GM19468 (cell line): ENCODE data around the gene NRP2.

ENCODE experiments used
- ATAC-seq: cut with Tn5 transposase; IDR thresholded peaks from one replicate; pipeline ENCODE4 v1.9.1; 2021; ENCODE audit warnings: mild to moderate bottlenecking, moderate library complexity, moderate number of reproducible peaks; ENCODE audit not compliant: unreplicated experiment; ENCODE audit errors: extremely low read depth

Gene NRP2

DNA sequence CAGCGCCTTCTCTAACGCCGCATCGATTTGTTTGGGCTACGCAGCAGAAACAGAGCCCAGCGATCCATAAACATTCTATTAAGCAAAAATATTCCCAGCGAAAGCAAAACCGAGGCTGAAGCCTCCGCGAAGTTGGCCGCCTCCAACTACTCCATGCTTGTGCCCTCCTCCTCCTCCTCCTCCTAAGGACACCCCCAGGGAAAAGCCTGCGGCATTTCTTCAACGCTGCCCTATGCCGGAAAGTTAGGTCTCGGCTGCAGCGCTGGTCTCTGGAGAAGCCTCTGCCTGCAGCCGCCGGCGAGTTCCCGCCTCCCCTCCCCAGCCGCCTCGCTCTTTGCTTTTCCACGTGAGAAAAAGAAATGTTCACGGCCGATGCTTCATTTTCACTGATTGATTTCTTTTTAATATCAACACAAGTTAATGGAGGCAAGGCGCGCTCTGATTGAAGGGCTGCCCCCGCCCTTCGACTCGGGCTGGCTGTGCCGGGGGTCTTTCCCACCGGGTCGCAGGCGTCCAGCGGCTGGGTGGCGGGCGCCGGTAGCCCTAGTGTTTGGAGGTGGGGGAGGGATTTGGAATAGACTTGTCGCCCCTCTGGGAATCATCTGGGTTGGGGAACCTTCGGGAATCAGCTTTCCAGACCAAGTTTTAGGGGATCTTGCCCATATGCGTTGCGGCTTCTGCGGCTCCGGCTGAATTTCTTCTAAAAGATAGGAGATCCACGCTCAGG, 3.9 kb downstream of the NRP2 start:
- ATAC-seq = no peak

DNA sequence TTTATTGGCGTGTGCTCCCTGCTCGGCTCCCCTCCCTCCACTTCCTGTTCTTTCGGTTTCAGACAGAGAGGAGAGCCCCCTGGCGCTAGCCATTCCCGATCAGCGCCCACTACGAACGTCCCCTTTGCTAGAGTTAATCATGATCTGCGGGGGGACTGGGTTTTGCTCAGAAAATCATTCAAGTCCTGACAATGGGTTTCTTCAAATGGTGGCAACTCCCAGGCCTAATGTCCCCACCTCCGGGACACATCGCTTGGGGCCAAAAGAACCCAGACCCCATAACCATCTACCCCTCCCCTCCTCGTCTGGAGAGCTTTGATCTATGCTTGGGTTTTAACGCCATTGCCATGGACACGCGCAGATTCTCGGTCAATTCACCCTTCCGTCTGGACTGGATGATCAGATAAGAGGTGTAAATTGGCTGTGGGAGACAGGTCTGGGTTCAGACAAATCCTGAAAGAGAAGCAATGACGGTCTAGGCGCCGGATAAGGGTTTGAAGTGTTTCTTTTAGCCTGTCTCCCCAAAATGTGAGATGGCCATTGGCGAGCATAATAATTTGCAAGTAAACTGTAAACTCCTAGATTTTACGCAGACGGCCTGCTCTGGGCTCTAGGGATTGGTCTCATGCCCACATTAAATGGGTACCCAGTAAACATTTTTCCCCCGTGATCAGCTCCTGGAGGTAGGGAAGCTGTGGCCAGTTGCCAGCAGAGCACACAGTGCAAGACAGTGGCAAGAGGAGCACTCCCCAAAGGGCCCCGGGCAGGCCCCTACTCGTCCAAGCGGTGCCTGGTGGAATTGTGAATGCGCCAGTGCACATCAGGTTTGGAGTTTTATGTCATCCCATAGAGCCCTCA, 4.7 kb downstream of the NRP2 start:
- ATAC-seq = no peak

DNA sequence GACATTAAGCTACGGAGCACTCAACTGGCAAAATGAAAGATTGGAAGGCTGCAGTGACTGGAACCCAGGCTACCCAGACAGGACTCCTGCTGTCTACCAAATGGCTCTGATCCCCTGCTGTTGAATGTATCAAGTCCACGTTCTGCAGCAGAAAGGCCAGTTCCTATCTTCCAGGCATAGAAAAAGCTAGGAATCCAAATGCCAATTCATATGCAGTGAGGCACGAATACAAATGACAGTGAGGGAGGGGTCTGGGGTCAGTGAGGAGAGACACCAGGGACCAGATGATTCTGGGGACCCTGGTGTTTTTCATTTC, 5.3 kb downstream of the NRP2 start:
- ATAC-seq = no peak

DNA sequence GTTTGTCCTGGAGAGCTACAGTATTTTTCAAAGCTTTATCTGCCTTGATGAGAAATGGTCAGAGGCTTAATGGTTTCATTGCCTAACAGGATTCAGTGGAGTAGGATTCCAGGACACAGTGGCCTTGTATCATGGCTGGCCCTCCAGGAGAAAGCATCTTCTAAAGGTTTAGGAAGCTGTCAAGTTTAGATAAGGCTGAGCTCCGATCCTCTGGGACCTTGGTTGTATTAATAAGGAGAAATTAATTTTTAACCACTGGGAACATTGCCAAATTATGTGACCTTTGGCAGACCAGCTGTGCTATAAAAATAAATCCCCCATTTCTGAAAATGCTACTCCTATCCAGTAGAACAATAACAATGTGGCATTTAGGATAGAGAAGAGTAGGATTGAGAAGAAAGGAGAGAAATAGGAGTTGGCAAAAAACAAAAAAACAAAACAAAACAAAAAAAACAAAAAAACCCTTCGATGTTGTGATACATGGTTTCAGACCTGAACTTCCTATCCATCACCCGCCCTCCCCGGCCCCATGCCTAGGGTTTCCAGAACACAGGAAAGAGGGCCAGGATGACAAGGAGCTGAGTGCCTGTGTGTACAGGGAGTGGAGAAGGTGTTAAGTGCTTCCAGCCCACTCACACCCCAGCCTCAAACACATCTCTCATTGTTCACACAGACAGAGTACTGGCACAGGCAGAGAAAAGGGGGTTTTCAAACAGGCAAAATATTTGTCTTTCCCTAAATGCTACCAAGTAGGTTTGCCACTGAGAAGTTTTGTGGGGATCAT, 6.3 kb downstream of the NRP2 start:
- ATAC-seq = no peak

DNA sequence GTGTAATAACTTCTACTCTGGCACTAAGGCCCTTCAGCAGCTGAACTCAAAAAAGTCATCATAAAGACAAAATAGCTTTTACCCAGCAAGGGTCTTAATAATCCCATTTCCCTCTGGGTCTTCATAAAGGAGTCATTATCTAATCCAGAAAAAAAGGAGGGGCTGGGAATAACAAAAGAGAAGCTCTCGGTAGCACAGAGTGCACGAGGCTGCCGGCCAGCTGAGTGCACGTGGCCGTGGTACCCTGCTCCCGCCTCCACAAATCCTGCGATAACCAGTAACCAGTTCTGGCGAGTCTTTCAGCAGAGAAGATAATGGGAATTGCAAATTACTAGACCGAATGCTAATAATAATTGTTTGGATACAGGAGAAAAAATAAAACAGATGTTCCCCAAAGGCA, 7.5 kb downstream of the NRP2 start:
- ATAC-seq = no peak

DNA sequence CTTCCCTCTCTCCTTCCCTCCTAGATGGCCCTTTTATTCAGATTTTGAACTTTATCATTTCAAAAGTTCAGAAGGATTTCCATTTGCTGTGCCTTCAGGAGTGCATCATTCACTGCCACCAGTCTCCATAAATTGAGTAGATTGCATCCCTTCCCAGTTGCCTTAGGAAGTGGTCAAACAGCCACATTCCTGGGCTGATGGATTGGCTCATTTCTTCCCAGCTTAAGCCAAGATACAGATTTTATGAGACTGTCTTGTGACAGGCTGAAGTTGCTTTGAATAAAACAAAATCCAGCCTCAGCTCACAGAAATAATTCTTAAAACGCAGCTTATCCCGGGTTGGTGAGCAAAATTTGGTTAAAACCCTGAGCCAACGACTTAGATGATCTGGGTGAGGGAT, 9.8 kb downstream of the NRP2 start:
- ATAC-seq = no peak

DNA sequence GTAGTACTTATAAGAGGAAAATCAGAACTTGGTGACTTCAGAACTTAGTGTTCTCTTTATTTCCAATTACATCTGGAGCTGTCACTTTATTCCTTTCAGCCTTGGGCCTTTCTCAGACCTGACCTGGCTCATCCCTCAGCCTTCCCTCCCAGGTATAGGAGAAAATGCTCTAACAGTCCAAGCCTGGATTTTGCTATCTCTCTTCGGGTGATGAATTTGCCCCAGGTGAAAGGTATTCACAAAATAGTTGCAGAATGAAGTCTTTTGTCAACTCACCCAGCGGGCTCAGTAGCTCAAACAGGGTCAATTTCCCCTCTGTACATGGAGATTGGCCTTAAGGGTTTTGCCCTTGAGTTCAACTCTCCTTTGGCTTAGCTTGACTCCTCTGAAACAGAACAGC, 12.0 kb downstream of the NRP2 start:
- ATAC-seq = no peak

DNA sequence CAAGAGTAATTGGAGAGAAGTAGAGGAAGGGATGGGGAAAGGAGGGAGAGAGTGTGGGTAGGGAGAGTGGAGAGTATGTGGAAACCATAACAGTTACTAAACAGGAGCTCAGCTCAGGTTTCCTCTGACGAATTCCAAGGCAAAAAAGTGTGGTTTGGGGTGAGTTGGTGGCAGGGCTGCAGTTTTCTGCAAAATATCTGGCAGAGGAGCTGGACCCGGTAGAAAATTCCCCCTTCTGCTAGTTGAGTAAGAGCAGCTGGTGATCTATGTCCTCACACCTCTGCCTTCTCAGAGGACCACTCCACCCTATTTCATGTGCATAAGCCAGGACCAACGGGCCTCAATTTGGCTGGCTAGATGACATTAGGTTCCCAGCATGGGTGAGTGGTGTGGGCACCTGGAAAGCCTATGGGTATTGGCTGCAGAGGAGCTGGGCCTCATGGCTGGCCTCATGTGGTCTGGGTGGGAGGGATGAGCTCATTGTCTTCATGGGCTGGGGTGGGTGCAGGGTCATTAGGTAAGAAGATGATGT, 13.2 kb downstream of the NRP2 start:
- ATAC-seq = no peak

DNA sequence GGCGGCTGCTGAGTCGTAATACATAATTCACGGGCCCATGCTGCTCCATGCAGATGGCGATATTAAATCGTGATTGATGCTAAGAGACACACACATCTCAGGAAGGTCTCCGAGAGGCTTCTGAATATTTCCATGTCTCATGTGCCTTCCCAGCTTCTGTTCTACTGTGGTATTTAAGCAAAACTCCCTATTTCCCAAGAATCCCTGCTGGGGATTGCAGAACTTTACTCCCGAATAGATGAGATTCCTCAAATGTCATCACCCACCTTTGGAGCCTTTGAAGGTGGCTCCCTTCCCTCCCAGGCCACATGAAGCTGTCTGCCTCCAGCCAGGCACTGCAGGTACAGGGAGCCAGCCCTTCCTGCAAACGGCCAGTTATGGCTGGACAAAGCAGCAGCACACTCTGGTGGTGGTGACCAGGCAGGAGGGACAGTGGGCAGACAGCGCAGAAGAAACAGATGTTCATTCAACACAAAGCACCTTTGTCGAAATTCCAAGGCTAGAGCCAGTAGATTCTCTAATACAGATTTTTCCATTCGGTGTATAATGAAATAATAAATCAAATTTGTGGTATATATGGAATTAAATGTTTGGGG, 14.1 kb downstream of the NRP2 start:
- no peak for ATAC-seq

DNA sequence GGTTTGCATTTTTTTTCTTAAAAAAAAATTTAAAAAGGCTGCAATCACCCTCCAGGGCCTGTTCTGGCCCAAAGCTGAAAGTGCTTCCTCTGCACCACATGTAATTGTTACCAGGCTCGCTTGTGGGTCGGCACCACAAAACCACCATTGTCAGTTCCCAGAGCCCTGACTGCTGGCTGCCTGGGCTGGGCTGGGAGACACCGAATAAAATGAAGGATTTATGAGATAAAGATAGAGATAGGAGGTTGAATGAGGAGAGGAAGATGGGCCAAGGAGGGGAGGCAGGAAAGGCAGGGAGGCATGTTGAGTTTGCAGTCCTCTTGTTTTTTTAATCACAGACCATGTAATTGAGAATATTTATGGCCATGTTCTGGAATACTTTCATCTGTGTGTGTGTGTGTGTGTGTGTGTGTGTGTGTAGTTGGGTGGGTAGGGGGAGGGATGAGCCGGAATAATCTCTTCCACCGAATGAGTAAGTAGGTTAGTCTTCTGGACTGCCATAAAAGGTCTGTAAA, 14.7 kb downstream of the NRP2 start:
- ATAC-seq = no peak

DNA sequence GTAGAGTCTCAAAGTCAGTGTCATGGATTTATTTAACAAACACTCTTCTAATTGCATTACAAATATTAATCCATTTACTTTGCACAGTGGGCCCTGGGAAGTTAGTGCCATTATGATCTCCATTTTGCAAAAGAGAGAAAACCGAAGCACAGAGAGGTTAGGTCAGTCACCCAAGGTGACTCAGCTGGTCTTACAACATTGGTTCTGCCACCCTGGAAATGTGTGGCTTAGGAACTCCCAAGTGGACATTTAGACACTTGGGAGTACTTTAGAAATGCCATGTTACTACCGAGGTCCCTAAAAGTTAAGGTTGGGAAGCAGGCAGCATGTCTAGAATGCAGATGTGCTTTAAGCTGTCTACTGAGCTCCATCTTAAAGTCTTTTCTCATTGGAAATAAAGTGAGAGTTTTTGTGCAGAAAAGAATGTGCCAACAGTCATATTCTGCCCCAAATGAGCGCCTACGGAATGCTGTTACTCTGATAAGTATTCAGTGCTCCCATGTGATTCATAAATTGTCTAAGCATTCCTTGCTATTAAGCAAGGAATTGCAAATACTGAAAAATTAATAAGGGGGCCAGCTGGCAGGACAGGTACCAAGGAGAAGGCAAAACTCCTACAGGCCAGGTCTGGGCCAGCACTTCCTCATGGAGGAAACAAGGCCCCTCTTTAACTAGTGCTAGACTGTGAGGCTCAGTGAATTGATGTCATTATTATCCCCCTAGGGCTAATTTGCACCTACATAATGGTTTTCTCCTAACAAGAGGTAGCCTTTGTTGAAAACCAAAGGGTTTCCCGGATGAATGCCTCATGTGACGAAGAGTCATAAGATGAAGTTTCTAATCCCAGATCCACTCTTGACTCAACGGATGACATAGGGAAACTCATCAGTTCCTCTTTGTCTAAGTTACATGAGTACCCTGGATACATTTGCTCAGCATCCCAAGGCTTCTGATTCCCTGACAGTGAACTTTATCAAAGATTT, 16.3 kb downstream of the NRP2 start:
- no peak for ATAC-seq

DNA sequence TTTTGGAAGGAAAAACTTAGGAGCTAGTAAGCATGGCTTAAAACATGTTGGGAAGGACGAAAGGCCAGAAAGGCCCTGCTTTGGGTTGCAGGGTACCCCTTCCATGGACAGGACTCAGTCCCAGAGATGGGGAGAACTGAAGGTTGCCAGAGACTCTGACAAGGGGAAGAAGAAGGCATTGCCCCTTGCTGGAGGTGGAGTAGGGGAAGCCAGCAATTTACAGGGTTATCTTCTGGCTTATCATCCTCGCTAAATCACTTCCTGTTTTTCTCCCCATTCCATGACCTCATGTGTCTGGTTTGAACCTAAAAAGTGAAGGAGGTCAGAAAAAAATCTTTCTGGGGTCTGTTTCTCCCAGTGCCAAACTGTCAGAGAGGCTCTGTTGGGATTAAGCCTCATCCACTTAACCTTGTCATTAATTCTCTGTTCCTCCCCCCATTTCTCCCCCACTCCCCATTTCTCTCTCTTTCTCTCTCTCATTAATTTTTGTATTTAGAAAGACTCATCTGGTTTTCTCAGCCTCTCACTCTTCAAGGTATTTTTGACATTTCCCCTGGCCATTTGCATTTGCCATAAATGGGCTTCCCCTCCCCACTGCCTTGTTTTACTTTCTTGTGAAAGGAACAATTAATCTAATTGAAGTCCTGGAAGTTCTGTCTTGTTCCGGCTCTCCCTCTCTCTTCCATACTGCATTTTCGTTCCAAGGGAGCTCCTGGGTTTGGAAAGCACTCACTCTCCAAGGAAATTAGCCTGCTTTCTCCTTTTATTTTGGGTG, 17.4 kb downstream of the NRP2 start:
- no peak for ATAC-seq

DNA sequence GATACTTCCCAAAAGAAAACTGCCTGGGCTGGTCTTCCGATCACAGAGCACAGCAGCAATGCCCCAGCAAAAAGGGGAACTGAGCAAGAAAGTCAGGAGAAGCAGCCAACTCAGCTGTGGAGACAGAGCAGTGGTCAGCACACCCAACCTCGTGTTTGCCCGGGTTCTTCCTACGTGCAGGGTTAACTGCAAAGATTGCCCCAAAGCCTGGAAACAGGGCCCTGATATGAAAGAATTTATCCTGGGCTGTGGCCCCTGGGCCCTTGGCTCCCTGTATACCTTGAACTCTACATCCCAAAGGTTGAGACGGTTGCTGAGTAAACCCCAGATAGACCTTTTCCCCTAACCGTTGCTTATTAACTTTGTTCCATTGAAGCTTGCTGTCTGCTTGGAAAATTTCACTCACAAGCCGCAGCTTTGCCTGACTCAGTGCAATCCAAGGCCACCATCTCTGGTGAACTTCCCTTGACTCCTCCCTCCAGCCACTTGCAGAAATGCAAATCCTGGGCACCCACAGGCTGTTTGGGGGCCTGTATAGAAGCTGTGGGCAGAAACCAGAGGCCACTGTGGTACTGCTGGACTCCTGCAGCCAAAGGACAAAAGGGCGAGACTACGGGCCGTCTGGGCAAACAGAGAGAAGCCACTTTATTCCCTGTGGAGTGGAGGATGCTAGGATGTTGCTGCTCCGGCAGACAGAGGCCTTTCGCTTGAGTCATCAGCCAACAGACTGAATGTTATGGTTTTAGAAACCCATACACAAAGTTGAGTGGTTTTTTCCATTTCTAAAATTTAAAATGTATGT, 18.2 kb downstream of the NRP2 start:
- no peak for ATAC-seq

DNA sequence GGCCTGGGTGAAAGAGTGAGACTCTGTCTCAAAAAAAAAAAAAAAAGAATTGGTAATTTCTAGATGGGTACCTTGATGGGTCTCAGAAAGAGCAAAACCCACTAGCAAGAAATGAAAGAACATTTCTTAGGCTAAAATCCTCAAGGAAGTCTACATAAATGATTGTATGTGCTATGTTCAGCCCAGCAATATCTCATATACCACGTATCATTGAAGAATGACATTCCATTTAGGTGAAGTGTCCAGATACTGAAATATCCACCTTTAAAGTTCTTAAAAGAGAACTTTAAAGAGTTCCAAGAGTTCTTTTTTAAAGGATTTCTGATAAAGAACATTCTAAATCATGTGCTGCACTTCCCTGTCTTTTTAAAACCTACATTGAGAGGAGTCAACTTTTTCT, 19.2 kb downstream of the NRP2 start:
- no peak for ATAC-seq

DNA sequence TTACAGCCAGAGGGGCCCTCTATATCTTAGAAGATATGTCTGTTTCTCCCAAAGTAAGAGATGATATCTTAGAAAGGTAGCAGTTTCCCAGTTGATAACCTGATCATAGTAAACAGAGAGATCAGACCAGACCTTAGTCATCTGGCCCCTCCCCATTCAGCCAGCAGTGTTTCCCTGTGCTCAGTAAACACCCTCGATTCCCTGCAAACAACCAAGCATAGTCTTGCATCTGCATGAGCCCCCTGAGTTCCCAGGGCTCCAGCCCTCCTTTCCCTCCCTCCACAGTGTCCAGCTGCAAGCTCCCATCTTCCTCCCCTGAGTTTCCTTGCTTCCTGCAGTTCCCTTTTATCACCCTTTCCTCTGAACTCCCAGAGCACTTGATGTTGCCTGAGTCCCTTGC, 20.3 kb downstream of the NRP2 start:
- ATAC-seq = no peak

DNA sequence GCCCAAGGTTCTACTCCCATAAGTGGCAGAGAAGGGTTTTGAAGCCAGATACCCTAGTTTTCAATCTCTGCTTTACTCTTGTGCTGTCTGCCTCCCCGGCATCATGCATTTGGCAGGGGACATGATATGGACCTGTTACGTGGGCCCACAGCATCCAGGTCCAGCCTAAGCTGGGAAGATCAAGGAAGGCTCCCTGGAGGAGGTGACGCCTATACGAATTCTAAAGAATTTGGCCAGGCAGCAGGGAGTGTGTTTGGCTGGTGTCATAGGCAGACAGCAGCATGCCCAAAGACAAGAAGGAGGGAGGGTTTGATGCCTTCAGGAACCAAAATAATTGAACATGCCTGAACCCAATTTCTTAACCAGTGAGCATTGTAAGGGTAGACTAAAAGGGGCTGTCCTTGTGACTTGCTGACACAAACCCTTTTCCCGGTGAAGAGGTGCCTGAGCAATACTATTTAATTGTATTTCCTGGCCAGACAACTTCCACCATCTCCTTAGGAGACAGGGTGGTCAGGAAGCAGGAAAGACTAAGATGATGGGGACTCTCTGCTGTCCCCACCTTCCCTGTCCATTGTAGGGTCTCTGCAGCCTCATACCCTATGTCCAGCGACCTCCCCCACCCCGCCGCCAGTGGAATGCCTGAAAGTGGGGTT, 21.3 kb downstream of the NRP2 start:
- ATAC-seq = no peak

DNA sequence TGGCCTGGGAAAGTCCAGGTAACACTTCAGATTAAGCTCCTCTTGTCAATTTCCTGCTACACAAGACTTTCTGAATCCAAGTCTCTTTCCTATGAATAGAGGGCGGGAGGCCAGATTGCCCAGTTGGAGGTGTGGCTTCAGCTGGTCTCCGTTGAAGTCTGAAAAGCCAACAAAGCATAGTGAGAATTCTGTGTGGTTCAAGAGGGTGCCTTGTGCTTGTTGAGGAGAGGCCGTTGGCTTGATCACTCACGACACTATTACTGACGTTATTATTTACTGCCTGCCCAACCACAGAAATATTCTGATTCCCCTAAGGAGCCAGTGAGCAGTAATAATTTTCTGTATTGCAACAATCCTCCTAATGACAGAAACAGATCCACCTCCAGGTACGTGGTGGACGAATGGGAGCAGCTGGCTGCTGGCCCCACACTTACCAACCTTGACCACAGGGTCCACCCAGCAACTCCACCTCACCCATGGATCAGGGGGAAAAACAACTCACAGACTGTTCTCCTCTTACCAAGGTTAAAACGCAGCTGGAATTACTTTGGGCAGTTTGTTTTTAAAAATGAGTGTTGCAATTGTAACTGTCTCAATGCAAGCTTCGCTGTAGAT, 21.9 kb downstream of the NRP2 start:
- ATAC-seq = no peak
